ENCODE results near the gene R3HCC1L.

GRCh38 chr10:98293550-98294269 lies 159.3 kb downstream of the R3HCC1L start:
- no peak for TF ChIP-seq POLR2AphosphoS5 (IDR thresholded peaks at IDR 0.05)
- no peak for TF ChIP-seq CTCF (IDR thresholded peaks at IDR 0.05)
- no peak for TF ChIP-seq POLR2A (IDR thresholded peaks at IDR 0.05; ENCODE audit: low read depth)
- no peak for TF ChIP-seq EP300 (IDR thresholded peaks at IDR 0.05)
